NCI-H748 (cell line): ENCODE results near the gene ERAL1.
"Not testable (repeated sequence)": the region's sequence is repeated elsewhere in the genome, so short reads cannot be mapped to it uniquely, and the experiment has no call there.

Source experiments
- DNase-seq: peaks from one replicate; lab custom pipeline; 2025; ENCODE audit not compliant: unreplicated experiment; lab: John Stamatoyannopoulos, UW

ERAL1 gene

GRCh38 chr17:28878158-28878910 is 23.5 kb downstream of the ERAL1 start:
- no peak for DNase-seq

DNA sequence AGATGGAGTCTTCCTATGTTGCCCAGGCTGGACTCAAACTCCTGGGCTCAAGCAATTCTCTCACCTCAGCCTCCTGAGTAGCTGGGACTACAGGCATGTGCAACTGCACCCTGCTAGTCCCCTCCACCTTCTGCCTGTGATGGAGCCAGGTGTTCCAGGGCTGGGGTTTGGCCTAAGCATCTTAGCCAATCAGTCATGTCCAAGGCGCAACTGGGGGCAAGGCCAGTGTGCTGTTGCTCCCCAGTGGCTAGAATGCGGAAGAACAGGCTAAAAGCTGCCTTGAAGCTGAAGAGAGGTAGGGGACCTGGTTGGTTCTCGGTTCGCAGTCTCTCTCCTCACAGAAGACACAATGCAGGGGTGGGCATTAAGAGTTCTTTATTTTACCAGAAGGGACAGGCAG is 24.2 kb downstream of the ERAL1 start:
- peak; percentile 67 for DNase-seq

DNA sequence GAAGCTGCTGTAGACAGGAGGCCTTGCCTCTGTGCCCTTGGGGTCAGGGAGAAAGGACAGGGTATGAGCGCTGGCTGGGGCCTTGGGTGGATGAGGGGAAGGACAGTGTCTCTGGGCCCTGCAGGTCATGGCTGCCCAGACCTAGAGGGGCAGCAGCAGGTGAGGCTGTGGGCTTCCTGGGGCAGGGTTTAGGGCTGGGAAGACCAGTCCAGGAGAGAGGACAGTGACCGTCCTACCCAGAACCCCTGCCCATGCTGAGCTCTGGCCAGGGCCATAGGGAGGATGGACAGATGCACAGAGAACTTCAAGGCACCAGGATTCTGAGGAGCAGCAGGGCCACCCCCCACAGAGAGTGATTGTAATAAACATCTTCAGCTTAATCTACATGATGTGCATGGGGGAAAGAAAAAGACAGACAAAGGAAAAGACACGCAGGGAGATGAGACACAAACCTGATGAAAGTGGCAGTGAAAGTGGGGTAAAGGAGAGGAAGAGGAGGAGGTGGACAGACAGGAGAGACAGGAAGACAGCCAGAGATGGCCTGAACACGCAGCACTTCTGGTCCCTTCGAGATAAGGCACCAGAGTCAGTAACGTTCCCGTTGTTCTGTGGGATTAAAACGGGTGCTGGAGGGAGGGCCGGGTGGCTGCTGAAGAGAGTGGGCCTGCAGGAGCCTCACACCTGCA is 25.2 kb downstream of the ERAL1 start:
- no peak for DNase-seq

- no peak for DNase-seq
Observed at GRCh38 chr17:28880572-28880945, 25.7 kb downstream of the ERAL1 start.

DNA sequence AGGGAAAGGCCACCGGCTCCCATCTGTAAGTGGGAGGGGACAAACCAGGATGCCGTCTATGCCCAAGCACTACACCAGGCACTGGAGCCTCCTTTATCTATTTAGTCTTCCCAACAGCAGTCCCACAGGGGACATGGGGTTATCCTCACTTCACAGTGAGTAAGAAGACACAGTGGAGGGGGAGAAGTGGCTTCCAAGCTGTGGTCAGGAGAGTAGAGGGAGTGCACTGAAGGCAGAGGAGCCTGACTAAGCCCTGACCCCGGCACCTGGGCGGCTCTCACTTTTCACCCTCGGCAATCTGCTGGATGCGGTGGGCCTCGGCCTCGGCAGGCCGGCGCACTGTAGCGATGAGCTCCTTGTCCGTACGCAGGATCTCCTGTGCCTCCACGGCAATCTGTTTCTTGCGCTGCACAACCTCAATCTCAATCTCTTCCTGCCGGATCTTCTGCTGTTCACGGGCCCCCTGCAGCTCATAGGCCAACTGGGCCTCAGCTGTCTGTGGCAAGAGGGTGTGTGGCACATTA is 26.8 kb downstream of the ERAL1 start:
- no peak for DNase-seq

DNA sequence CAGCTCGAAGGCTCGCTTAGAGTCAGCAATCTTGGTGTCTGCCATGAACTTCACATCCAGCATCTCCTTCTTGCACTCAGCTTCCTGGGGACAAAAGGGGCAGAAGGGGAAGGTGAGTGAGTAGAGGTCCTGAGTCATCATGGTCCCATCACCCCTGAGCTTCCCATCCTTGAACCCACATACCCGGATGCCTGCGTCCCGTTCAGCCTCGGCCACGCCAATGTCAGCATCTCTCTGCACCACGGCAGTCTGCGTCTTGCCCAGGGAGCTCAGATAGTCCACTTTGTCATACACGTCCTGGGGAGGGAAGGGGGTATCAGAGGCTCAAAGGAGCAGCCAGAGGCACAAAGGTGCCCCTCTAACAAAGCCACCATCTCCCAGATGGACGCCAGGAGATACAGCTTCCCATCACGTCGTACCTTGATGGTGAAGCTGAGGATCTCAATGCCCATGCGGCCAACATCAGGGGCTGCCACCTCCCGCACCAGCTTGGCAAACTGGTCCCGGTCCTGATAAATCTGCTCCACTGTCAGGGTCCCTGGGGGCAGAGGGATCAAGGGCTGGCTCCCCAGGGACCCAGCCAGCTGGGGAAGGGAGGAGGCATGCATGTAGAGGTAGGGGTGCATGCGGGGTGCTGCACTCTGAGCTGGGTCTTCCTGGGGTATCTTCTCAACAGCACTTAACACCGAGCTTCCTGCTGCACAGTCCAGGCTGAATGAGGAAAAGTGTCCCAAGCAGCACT is 27.5 kb downstream of the ERAL1 start:
- no peak for DNase-seq

DNA sequence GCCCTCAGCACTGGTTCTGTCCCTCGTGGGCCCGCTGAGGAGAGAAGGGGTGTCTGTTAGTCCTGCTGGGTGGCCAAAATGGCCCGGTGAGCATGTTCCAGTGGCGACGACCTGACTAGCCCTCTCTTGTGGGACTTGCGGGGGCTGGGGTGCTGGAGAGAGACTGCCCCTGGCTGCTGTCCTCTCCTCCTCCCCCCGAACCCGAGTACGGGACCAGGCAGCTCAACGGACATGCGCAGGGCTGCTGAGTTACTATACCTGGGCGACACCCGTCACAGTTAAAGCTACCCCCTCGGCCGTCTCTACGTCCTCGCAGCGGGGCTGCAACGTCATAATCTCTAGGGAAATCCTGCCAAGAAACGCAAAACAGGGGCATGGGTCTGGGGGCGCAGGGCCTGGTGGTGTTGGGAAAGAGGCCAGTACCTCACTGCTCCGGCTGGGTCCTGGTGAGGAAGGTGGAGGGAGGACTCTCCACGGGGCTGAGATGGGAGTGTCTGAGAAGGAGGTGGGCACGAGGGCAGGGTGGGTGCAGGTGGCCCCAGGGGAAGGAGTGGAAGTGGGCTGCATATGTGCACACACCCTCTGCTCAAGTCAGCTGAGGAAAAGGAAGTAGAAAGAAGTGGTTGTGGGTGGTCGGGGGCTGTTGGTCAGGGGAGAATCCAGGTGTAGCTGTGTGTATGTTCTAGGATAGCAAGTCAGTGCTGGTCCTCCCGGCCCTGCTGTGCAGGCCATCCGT is 29.3 kb downstream of the ERAL1 start:
- DNase-seq, result no peak

DNA sequence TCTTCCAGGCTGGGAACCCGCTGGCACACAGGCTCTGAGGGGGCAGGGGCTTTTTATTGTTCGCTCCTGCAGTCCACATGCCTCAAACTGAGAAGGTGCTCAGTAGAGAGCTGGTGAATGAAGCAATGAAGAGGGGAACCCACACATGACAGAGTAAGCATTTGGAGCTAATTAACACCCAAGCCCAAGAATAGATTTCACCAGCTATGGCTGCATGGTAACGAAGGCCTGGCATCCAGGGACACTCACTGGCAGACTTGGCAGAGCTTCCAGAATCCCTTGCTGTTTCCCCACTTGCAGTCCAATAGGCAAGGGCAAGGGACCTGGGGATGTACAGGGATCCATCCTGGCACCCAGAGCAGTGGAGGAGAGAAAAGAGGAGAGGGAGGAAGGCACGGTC is 30.5 kb downstream of the ERAL1 start:
- DNase-seq, result no peak

GRCh38 chr17:28885951-28886350 is 31.1 kb downstream of the ERAL1 start:
- no peak for DNase-seq

GRCh38 chr17:28887871-28888471 is 33.2 kb downstream of the ERAL1 start:
- DNase-seq, result no peak

DNA sequence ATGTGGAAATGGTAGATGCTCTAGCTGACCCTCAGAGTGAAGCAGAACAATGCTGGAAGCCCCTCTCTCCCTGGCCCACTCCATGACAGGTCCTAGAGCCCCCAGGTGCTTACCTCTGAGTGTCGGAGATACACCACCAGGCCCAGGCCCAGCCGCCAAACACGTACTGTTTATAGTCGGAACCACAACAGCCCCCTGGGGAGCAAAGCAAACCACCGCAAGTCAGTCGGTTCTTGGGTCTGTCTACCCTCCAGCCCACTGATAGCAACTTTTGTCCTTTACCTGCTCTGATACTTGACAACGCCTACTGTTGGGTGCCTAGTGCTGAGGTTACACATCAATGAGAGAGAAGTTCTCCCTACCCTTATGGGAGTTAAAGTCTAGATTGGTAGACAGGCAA is 34.0 kb downstream of the ERAL1 start:
- DNase-seq, result no peak

GRCh38 chr17:28889996-28890395 is 35.2 kb downstream of the ERAL1 start:
- DNase-seq, result no peak

GRCh38 chr17:28891201-28891600 is 36.4 kb downstream of the ERAL1 start:
- no peak for DNase-seq

- DNase-seq, result no peak
Observed at GRCh38 chr17:28892024-28892423, 37.2 kb downstream of the ERAL1 start.

GRCh38 chr17:28893248-28894183 is 38.7 kb downstream of the ERAL1 start:
- DNase-seq, result not testable (repeated sequence)

- DNase-seq, result no peak
Observed at GRCh38 chr17:28895794-28896447, 41.1 kb downstream of the ERAL1 start.

- peak; percentile 41 for DNase-seq
Observed at GRCh38 chr17:28896491-28896883, 41.7 kb downstream of the ERAL1 start.

DNA sequence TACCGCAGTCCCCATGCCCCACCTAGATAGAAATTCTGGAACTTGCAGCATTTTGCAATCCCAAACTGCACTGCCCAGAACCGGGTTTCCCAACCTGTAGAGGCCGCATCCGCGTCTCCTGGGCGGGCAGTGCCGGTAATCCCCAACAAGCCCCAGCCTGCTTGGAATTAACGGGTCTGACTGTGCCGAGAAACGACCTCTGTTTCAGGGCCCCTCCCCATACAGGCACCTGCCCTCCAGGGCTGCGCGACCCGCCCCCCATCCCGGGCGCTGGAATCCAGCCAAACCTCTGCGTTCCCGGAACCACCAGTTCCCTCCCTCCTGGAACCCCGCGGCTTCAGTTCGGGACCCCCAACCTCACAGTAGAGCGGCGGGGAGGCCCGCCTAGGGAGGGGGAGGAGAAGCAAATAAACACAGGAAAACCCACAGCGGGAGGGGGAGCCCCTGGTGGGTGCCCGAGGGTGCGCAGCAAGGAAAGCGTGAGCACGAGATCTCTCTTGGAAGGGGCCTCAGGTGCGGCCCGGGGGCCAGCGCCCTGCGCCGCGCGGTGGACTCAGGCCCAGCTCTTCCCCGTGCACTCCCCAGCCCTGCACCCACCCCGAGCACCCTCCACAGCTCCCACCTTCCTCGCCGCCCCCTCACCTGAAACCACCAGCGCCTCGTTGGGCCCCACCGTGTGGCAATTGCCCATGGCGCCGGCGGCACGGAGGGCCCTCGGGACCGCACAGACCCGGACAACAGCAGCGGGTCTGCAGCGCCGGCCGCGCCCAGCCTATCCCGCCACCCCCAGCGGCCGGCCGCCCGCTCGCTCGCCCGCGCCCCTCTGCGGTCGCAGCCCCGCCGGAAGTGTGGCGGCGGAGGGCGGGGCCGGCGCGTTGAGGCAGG is 42.3 kb downstream of the ERAL1 start, which contains the start of gene FLOT2:
Gene FLOT2 (minus strand): TSS at position 850 of the 885 bp plus-strand sequence. CDS start 159 bp downstream, at position 691.
- DNase-seq, result peak; percentile 83
